Measurements from ENCODE around the gene C8G.

C8G gene

GRCh38 chr9:136913701-136914438, 31.2 kb upstream of the C8G start:
- no peaks in the 10 kb centered on the region for H3K9me3 Mint-ChIP-seq
- H3K27me3 Mint-ChIP-seq: no peaks in the 10 kb centered on the region
- H3K4me1 Mint-ChIP-seq (ENCODE audit: low read depth): peaks cover 2% of the 10 kb centered on the region
- H3K27ac Mint-ChIP-seq: no peak overlapping the region
- H3K36me3 Mint-ChIP-seq (ENCODE audit: low read depth): peaks cover 46% of the 10 kb centered on the region
- no peak overlapping the region for H3K4me3 Mint-ChIP-seq

GRCh38 chr9:136915632-136916329, 29.3 kb upstream of the C8G start:
- peaks cover 2% of the 10 kb centered on the region for H3K4me1 Mint-ChIP-seq (ENCODE audit: low read depth)
- H3K36me3 Mint-ChIP-seq (ENCODE audit: low read depth): peaks cover 51% of the 10 kb centered on the region
- H3K27ac Mint-ChIP-seq: no peak overlapping the region
- no peaks in the 10 kb centered on the region for H3K27me3 Mint-ChIP-seq
- H3K9me3 Mint-ChIP-seq: no peaks in the 10 kb centered on the region
- H3K4me3 Mint-ChIP-seq: no peak overlapping the region

DNA sequence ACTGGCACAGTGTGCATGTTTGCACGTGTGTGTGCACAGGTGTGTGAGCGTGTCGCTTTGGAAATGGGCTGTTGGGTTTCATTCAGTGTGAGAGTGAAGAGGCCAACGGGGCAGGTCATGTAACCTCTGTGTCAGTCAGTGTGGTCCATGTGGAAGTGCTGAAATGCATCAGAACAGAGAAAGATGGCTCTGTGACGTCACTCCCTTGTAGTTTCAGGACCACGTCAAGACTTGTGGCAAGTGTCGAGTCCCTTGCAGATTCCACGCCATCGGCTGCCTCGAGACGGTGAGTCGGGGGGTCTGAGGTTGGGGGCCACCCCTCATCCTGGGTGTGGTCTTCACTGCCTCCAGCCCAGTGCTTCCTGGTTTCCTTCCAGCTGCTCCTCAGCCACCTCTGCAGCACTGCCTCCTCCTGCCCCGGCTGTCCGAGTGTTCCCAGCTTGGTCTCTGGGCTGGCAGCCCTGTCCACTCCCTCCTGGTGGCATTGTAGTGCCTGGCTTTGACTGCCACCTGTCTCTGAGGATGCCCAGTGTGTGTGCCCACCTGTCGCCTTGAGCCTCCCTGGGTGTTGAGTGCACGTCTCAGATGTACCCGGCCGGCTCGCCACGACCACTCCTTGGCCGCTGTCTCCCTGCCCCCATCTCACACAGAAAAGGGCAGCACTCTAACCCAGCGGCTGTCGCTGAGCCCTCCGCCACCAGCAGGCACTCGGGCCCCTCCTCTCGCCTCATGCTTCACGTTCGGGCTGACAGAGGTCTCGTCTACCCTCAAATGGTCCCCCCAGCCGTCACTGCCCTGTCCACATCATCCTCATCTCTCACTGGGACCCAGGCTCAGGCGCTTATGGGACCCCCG, 28.5 kb upstream of the C8G start:
- Mint-ChIP-seq H3K27me3 (no peaks in the 10 kb centered on the region), H3K4me3 (no peak overlapping the region), H3K4me1 (ENCODE audit: low read depth) (peaks cover 2% of the 10 kb centered on the region), H3K27ac (no peak overlapping the region), H3K36me3 (ENCODE audit: low read depth) (peaks cover 51% of the 10 kb centered on the region), H3K9me3 (no peaks in the 10 kb centered on the region)

GRCh38 chr9:136917902-136918301, 27.1 kb upstream of the C8G start:
- H3K27ac Mint-ChIP-seq: no peak overlapping the region
- H3K36me3 Mint-ChIP-seq (ENCODE audit: low read depth): peaks cover 51% of the 10 kb centered on the region
- H3K4me3 Mint-ChIP-seq: no peak overlapping the region
- H3K4me1 Mint-ChIP-seq (ENCODE audit: low read depth): peaks cover 2% of the 10 kb centered on the region
- H3K9me3 Mint-ChIP-seq: no peaks in the 10 kb centered on the region
- H3K27me3 Mint-ChIP-seq: no peaks in the 10 kb centered on the region

DNA sequence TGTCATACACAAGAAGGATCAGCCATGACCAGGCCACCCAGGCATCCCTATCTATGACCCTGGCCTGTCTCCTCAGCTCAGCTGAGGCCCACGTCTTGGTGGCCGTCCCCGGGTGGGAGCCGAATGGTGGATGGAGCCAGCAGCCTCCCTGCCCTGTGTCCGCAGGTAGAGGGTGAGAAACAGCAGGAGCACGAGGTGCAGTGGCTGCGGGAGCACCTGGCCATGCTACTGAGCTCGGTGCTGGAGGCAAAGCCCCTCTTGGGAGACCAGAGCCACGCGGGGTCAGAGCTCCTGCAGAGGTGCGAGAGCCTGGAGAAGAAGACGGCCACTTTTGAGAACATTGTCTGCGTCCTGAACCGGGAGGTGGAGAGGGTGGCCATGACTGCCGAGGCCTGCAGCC, 25.0 kb upstream of the C8G start:
- peaks cover 52% of the 10 kb centered on the region for H3K36me3 Mint-ChIP-seq (ENCODE audit: low read depth)
- no peak overlapping the region for H3K4me3 Mint-ChIP-seq
- H3K27ac Mint-ChIP-seq: no peak overlapping the region
- H3K9me3 Mint-ChIP-seq: no peaks in the 10 kb centered on the region
- H3K27me3 Mint-ChIP-seq: no peaks in the 10 kb centered on the region
- peaks cover 2% of the 10 kb centered on the region for H3K4me1 Mint-ChIP-seq (ENCODE audit: low read depth)

GRCh38 chr9:136920734-136921231, 24.3 kb upstream of the C8G start:
- Mint-ChIP-seq H3K4me1 (ENCODE audit: low read depth) (peaks cover 2% of the 10 kb centered on the region), H3K27me3 (no peaks in the 10 kb centered on the region), H3K4me3 (no peak overlapping the region), H3K27ac (no peak overlapping the region), H3K9me3 (no peaks in the 10 kb centered on the region), H3K36me3 (ENCODE audit: low read depth) (peaks cover 50% of the 10 kb centered on the region)

GRCh38 chr9:136921307-136921706, 23.7 kb upstream of the C8G start:
- Mint-ChIP-seq H3K27me3 (no peaks in the 10 kb centered on the region), H3K27ac (no peak overlapping the region), H3K4me1 (ENCODE audit: low read depth) (no peaks in the 10 kb centered on the region), H3K36me3 (ENCODE audit: low read depth) (peaks cover 47% of the 10 kb centered on the region), H3K4me3 (no peak overlapping the region), H3K9me3 (no peaks in the 10 kb centered on the region)

- peaks cover 45% of the 10 kb centered on the region for H3K36me3 Mint-ChIP-seq (ENCODE audit: low read depth)
- no peaks in the 10 kb centered on the region for H3K27me3 Mint-ChIP-seq
- no peaks in the 10 kb centered on the region for H3K4me1 Mint-ChIP-seq (ENCODE audit: low read depth)
- H3K27ac Mint-ChIP-seq: no peak overlapping the region
- no peak overlapping the region for H3K4me3 Mint-ChIP-seq
- H3K9me3 Mint-ChIP-seq: no peaks in the 10 kb centered on the region
Measured at GRCh38 chr9:136921718-136922117, 23.3 kb upstream of the C8G start.

GRCh38 chr9:136922540-136922939, 22.5 kb upstream of the C8G start:
- Mint-ChIP-seq H3K27ac (no peak overlapping the region), H3K27me3 (no peaks in the 10 kb centered on the region), H3K36me3 (ENCODE audit: low read depth) (peaks cover 42% of the 10 kb centered on the region), H3K9me3 (no peaks in the 10 kb centered on the region), H3K4me1 (ENCODE audit: low read depth) (no peaks in the 10 kb centered on the region), H3K4me3 (no peak overlapping the region)

- no peaks in the 10 kb centered on the region for H3K4me1 Mint-ChIP-seq (ENCODE audit: low read depth)
- H3K9me3 Mint-ChIP-seq: no peaks in the 10 kb centered on the region
- H3K27me3 Mint-ChIP-seq: no peaks in the 10 kb centered on the region
- H3K36me3 Mint-ChIP-seq (ENCODE audit: low read depth): peaks cover 45% of the 10 kb centered on the region
- H3K27ac Mint-ChIP-seq: no peak overlapping the region
- no peak overlapping the region for H3K4me3 Mint-ChIP-seq
Measured at GRCh38 chr9:136923881-136924280, 21.2 kb upstream of the C8G start.

GRCh38 chr9:136925414-136926153, 19.5 kb upstream of the C8G start:
- Mint-ChIP-seq H3K4me3 (no peak overlapping the region), H3K27me3 (no peaks in the 10 kb centered on the region), H3K9me3 (no peaks in the 10 kb centered on the region), H3K36me3 (ENCODE audit: low read depth) (peaks cover 40% of the 10 kb centered on the region), H3K27ac (no peak overlapping the region), H3K4me1 (ENCODE audit: low read depth) (no peaks in the 10 kb centered on the region)

DNA sequence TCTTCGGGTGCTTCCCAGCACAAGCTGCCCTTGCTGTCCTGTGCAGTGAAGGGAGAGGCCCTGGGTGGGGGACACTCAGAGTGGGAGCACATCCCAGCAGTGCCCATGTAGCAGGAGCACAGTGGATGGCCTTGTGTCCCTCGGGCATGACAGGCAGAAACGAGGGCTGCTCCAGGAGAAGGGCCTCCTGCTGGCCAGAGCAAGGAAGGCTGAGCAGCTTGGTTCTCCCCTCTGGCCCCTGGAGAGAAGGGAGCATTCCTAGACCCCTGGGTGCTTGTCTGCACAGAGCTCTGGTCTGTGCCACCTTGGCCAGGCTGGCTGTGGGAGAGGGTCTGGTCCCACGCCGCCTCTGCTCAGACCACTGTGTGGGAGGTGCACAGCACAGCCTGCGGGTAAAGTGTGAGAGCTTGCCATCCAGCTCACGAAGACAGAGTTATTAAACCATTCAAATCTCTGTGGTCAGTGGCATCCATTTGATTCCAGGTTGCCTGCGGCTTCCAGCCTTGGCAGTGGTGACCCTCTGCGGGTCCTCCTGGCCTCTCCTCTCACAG, 18.8 kb upstream of the C8G start:
- H3K27ac Mint-ChIP-seq: no peak overlapping the region
- no peak overlapping the region for H3K4me3 Mint-ChIP-seq

DNA sequence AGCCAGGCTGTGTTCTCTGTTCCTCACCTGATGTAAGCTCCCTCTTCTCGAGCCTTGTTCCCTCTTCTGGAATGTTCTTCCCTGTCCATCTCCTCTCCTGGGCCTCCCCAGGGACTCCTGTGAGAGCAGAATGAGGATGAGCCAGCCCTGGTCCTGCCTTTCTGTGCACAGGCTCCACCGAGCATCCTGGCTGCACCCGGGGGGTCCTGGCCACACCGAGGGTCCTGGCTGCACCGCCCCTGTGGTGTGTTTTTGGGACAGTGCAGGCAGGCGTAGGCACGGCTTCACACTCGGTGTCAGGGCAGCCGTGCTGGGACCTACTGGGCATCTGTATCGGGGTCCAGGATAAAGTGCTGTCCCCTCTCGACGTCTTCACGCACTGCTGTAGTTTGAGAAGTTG, 18.3 kb upstream of the C8G start:
- peaks cover 1% of the 10 kb centered on the region for H3K4me1 Mint-ChIP-seq (ENCODE audit: low read depth)
- H3K27ac Mint-ChIP-seq: no peak overlapping the region
- no peak overlapping the region for H3K4me3 Mint-ChIP-seq
- H3K36me3 Mint-ChIP-seq (ENCODE audit: low read depth): peaks cover 37% of the 10 kb centered on the region
- H3K9me3 Mint-ChIP-seq: no peaks in the 10 kb centered on the region
- no peaks in the 10 kb centered on the region for H3K27me3 Mint-ChIP-seq

More for the DNA sequence above, 18.8 kb upstream of the C8G start:
- Mint-ChIP-seq H3K4me1 (ENCODE audit: low read depth) (no peaks in the 10 kb centered on the region), H3K9me3 (no peaks in the 10 kb centered on the region), H3K27me3 (no peaks in the 10 kb centered on the region), H3K36me3 (ENCODE audit: low read depth) (peaks cover 37% of the 10 kb centered on the region)

All from stimulated activated naive CD8-positive, alpha-beta T cell treated with anti-CD3 and anti-CD28 coated beads, Interleukin-15, Interleukin-2, amounts not matched to agents 100 ng/mL and 50 ng/mL, for 24 hours (primary cell).